GM18499 (cell line): ENCODE results near the gene AGO3.

ENCODE experiments used
- ATAC-seq: cut with Tn5 transposase; IDR thresholded peaks from one replicate; pipeline ENCODE4 v1.9.1; 2021; ENCODE audit warnings: moderate number of reproducible peaks; ENCODE audit not compliant: insufficient read depth, unreplicated experiment

Gene AGO3

DNA sequence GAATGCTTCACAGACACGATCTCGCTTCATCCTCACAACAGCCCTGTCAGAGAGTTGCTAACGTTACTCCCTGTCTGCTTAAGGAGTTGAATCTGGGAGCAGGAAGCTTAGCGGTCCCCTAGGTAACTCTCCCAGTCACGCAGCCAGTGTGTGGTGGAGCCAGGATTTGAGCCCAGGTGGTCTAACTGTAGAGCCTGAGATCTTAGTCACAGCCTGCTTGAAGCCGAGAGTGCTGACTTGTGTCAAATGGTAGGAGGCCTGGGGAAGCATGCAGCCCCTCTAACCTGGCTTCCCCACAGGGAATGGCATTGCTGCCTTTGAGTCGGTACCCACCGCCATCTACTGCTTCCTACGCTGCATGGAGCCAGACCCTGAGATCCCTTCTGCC lies 161.9 kb downstream of the AGO3 start:
- ATAC-seq, result no peak

DNA sequence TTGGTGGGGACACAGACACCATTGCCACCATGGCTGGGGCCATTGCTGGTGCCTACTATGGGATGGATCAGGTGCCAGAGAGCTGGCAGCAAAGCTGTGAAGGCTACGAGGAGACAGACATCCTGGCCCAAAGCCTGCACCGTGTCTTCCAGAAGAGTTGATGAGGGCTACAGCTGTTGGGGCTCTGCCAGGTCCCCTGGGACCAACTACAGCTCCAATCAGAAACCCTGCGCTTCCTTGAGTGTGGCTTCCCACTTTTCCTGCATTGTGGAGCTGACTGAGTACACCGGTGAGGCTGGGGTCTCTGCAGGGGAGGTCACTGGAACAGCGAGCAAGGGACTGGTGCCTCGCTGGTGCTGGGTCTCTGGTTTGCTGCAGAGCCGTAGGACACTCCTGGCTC lies 162.3 kb downstream of the AGO3 start:
- ATAC-seq, result no peak

DNA sequence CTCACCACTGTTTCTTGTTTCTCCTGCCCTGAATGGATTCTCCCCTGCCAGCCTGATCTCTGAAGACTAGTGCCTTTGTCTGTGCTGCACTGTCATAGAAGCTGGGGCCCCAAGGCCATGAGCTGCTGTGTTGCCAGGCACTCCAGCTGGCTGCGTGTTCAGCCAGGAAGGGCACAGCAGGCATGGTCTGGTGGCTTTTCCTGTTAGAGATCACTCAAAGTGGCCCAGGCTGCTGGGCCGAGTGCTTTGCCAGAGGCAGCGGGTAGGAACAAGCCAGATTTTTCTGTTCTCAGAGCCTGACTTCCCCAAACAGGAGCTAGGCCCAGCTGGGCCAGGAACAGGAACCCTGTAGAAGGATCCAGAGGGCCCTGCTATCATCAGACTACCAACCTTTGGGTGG lies 163.0 kb downstream of the AGO3 start:
- ATAC-seq, result no peak

DNA sequence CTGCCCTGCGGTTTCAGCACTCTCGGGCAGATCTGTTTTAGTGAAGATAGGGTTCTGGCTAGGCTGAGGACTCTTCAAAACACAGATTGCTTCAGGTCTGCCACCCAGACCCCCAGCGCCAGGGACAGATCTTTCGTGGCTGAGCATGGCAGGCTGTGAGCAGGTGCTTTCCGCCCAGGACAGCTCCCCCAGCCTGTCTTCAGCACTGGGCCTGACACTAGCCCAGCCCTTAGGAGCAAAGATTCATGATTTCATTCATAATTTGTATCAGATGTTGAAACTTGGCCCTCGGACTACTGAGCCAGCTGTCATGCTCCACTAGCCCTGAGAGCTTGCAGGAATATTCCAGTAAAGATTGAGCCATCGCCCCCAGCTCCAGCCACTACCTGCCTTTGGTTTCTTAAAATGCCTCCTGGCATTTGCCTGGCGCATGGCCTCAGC lies 163.7 kb downstream of the AGO3 start:
- ATAC-seq, result no peak

DNA sequence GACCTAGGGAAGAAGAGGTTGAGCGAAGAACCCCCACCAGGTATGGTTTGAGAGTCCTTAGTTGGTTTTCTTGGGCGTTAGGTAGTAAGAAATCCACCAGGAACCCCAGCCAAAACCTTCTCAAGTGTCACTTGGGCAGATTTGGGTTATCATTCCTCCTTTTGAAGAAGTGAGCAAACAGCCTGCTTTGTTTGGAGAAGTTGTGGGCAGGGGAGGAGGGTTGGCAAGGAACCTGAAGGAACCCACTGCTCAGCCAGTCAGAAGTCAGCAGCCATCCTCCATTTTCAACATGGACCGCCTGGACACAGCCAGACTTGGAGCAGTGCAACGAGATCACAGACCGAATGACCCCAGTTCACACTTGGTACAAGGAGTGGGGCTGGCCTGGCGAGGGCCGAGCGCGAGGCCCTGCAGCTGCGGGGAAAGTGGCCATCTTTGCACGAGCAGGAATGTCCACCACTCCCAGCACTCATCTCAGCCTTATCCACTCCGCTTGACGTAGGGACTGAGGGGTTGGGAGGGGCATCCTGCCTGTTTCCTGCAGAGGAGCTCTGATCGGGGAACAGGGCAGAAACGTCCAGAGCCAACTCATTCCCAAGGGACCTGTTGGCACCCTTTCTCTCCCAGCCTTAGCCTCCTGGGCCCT lies 165.0 kb downstream of the AGO3 start:
- no peak for ATAC-seq

DNA sequence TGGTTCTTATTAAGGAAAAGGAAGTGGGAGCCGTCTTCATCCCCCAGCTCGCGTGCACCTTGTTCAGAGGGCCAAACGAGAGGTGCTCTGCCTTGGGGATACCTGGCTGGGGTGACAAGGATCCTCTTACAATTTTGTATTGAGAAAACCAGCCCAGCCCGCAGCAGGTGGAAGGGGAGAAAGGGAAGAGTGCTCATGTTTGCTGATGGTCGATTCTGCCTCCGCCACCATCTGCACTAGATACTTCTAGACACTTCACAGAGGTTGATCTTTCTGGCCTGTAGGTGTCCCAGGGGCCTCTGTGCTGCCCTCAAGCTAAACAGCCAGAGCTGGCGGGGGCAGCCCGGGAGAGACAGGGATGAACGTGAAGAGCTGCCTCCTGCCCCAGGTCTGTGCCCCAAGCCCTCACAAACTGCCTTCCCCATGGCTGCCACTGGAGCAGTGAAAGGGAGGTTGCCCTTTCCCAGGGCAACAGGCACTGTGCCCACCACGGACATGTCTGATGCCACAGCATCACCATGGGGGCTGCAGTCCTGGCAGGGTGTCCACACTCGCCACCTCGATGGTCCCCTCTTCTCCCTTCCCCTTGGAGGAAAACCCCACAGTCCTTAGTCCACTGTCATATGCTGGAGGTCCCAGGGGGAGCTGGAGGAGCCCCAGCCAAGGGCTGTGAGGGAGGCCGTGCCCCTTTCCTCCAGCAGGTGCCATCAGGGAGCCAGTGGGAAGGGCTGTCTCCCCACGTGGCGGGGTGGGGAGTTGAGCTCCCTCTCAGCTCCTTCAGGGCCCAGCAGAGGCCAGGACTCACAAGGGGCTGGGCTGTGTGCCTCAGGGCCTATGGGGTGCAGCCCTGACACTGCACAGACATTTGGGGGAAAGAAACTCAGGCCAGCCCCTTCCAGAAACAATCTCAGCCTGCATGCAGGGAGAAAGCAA lies 165.9 kb downstream of the AGO3 start:
- no peak for ATAC-seq

DNA sequence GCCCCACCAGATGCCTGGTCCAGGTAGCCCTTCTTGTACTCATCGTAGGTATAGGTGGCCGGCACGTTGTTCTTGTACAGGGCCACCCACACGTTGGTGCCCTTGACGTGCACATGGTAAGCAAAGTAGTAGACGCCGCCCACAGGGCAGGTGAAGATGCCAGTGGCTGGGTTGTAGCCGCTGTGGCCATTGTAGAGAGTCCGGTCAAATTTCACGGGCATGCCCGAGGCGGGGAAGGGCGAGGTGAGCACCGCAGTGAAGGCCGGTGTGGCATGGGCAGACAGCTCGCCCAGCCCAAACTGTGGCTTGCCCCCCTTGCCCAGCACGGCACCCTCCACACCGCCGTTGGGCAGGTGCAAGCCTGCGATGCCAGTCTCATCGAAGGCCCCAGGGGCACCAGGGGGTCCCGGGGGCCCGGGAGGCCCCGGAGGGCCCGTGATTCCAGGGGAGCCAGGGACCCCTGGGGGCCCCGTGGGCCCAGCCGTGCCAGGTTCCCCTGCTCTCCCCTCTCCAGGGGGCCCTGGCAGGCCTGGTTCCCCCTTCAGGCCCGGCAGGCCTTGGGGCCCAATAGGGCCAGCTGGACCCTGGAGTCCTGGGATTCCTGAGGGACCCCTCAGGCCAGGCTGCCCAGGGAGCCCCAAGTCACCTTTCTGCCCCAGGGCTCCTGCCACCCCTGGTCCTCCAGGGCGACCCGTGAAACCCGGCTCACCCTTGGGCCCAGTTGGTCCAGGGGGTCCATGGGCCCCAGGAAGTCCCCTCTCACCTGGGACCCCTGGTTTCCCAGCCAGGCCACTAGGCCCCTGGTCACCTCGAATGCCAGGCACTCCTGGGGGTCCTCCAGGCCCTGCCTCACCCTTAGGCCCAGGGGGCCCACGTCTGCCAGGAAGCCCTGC lies 167.0 kb downstream of the AGO3 start:
- ATAC-seq, result no peak

DNA sequence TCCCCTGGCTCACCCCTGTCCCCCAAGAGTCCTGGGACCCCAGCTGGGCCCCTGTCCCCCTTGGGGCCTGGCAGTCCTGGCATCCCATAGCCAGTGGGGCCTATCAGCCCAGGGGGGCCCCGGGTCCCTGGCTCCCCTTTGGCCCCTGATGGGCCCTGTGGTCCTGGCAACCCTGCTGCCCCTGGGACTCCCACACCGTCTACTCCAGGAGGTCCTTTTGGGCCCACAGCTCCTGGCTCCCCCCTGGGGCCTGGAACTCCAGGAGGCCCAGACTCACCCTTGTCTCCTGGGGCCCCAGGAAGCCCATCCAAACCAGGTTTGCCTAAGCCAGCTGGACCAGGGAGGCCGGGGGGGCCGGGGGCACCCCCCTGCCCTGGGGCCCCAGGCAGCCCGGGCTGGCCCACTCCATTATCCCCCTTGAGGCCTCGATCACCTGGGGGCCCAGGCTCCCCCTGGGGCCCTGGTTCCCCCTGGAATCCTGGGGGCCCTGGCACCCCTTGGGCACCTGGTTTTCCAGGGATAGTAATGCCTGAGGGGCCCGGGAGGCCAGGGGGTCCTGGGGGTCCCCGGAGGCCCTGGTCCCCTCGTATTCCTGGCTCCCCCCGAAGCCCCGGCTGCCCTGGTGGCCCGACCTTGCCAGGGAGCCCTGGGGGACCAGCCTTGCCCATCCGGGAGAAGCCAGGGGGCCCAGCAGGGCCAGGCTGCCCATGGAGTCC lies 167.9 kb downstream of the AGO3 start:
- no peak for ATAC-seq

DNA sequence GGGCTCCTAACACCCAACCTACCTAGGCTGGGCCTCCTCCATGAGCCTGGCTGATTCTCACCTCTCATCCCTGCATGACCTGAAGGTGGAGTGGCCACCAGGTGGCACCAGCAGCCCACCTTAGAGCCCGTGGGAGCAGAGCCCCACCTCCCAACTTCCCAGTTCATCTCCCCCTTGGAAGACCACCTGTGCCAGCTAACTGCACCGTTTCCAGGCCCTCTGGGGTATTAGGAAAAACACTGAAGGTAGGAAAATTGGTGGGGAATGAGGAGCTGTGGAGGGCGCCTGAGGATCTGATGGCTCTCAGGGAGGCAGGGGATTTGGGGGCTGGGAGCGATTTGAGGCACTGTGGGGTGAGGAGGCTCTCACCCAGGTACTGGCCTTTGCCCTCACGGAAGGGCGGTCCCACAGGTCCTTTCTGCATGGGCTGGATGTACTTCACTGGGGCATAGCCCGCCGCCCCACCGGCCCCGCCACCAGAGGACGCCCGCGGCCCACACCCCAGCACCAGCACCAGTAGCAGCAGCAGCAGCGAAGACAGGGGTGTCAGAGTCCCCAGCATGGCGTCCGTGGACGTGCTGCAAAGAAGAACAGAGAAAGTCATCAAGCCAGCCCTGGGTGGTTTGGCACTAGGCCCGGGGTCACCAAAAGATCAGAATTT lies 168.9 kb downstream of the AGO3 start:
- no peak for ATAC-seq

DNA sequence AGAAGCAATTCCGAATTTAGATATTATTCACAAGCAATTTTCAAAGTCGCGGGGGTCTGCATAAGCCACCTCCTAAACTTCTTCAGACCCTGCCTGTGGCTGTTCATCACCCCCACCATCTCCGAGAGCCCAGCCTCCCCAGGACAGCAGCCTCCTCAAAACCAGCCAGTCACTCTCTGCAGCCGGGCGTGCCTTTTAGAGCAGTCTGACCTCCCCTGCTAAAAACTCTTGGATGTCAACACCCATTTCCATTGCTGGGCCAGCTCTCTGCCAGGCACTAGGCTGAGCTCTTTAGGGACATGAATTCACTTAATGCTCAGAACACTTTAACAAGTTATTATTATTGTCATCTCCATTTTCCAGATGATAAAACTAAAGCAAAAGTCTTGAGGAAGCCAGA lies 169.5 kb downstream of the AGO3 start:
- ATAC-seq, result no peak

DNA sequence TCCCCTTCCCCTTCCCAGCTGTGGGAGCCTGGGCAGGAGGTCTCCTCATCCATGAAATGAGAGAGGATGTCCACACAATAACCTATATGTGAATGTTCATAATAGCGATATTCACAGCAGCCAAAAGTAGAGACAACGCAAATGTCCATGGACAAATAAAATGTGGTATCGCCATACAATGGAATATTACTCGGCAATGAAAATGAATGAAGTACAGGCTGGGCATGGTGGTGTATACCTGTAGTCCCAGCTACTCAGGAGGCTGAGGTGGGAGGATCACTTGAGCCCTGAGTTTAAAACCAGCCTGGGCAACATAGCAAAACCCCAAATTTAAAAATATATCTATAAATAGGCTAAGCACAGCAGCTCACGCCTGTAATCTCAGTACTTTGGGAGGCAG lies 170.6 kb downstream of the AGO3 start:
- ATAC-seq, result no peak

DNA sequence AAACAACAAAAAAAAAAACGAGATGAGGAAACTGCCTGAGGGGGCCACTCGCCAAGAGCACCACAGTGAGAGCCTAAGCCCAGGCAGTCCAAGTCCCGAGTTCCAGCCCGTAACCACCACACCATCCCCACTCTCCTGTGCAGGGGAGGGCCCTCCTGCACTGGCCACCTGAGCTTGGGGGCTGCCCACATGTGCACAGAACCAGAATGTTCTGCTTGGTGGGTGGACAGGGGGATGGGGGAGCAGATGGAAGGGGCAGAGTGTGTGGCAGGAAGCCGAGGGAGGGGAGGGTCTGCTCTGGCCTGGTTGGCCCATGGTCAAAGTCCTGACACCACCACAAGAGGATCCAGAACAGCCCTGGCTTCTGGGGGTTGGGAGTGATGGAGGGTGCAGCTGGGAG lies 175.4 kb downstream of the AGO3 start:
- ATAC-seq, result no peak

DNA sequence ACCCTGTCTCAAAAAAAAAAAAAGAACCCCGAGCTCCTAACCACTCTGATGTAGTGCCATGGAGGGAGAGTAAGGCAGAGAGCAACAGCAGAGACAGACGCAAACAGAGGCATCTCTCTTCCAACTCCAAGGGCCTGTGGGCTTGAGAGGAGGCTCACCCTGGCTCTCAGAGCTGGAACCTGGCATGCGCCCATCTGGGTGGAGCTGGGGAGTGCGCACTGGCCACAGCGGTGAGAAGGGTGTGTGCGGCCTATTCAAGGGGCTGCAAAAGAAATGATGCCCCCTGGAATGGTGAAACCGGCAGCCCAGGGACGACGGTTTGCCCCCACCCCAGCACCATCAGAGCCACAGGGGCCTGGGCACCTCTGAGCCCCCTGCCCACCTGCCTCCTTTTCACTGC lies 176.5 kb downstream of the AGO3 start:
- no peak for ATAC-seq

DNA sequence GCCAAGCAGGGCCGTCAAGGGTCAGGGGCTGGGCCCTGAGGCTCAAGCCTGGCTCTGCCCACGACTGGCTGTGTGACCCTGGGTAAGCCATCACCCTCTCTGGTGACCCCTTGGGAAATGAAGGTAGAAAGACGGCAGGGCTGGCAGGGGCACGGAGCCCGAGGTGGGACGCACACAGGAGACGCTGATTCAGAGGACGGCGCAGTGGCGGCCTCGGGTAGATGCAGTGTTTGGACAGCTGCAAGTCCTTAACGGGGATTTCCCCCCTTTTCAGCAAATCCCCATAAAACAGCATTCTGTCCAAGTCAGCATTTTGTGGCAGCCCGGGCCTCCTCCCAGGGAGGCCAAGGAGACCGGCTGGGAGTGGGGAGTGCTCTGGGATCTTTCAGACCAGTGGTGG lies 177.4 kb downstream of the AGO3 start:
- no peak for ATAC-seq

DNA sequence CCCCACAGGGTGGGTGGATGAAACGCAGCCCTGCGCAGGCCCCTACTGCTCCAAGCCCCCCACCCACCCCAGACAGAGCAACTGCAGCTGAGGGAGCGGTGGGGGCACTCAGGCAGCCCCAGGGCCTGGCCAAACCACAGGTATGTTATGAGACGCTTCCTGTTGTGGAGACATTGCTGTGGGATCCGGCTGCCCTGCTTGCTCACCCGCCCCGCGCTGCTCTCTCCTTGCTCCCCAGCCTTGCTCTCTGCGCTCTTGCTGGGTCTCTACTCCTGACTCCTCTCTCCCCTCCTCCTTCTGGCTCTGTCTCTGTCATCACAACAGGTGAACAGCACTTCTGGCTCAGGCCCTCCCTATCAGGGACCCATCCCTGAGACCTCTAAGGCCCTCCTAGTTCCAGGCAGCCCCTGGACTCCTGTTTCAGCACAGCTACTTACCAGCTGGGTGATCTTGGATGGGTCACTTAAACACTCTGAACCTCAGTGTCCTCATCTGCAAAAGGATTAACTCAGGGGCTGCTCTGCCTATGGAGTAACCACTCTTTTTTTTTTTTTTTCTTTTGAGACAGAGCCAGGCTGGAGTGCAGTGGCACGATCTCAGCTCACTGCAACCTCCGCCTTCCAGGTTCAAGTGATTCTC lies 178.3 kb downstream of the AGO3 start:
- no peak for ATAC-seq

DNA sequence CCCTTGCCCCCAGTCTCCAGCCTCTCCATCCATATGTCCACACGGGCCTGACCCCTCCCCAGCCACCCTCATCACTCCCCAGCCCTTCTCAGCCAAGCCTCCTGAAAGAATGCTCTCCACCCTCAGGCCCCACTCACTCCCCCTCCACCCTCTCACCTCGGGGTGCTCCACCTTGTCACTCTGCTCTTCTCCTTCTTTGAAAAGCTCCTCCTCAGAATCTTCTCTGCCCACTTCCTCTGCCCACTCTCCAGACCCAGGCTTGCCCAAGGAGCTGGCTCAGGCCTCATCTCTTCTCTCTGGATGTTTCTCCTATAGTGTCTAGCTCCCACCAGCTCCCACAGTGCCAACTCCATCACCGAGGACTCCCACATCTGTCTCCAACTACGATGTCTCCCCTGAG lies 180.2 kb downstream of the AGO3 start:
- no peak for ATAC-seq

DNA sequence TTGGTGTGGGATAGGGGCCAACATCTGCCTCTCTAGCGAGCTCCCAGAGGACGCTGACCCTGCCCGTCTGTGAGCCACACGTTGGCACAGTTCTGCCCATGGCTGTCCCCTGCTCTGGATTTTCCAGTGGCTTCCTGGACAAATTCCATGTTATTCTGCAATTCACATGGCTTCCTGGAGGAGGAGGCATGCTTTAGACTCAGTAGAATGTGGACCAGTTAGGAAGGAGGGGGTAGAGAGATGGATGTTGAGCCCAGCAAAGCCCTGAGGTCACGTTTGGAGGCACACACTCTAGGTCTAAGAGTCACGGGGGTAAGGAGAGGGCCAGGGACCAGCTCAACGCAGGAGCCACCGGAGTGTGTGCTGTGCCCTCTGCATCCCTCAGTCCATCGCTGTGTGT lies 181.9 kb downstream of the AGO3 start:
- no peak for ATAC-seq

DNA sequence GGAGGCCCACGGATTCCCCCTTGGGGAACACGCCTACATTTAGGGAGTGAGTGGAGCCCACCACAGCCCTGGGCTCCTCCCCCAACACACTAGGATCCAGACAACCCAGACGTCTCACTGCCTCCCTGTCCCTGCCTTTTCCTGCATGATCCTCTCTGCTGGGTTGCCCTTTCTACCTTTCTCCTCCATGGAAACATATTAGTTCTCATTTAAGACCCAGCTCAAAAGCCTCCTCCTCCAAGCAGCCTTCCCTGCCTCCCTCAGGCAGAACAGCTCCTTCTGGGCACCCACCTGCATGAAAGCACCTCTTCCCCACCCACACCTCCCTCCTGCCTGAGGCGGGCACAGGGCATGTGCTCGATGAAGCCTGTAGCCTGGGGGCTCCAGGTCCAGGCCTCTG lies 183.5 kb downstream of the AGO3 start:
- ATAC-seq, result no peak

DNA sequence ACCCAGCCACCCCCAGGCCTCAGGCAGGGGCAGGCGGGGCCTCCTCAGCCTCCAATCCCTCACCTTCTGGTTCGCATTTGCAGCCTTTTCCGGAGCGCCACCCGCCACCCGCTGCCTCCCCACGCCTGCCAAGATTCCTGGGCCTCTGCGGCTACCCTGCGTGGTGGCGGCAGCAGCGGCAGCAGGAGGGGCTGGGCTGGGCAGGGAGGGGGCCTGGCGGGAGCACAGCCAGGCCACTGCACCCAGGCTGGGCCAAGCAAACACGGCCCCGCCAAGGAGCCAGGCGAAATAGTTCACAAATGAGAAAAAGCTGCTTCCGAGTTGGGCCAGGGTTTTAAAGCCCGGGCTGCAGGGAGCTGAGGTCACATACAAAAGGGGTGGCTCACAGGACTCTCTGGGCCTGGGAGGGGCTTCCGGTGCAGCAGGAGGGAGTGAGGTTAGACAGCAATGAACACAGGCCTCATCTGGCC lies 184.3 kb downstream of the AGO3 start:
- ATAC-seq, result no peak
